CD4-positive, alpha-beta T cell (primary cell): ENCODE data around the gene NDUFA1. TPM values are rescaled to one million over a fixed set of nuclear protein-coding genes. Genes with fewer than 3 reads are reported as not detected.
"Not testable (repeated sequence)": the region's sequence is repeated elsewhere in the genome, so short reads cannot be mapped to it uniquely, and the experiment has no call there.

Source experiments
- ATAC-seq: fragments of 200-7000 bp; cut with Tn5 transposase; one replicate; pipeline ENCODE4 v1.10.0; 2022; ENCODE audit warnings: mild to moderate bottlenecking; ENCODE audit not compliant: poor library complexity
- CTCF ChIA-PET: fragments of 350-600 bp; sonication (Branson Sonifier 250); formaldehyde crosslinking; loops from one replicate; lab custom pipeline; 2021; ENCODE audit warnings: antibody characterized with exemption, inconsistent platforms; lab: Charles Lee
- POLR2A ChIA-PET: fragments of 350-600 bp; sonication (Branson Sonifier 250); formaldehyde crosslinking; loops from one replicate; lab custom pipeline; 2021; ENCODE audit warnings: antibody characterized with exemption, inconsistent platforms; lab: Charles Lee
- DNase-seq, 14 experiments: peaks; one replicate each; pipeline ENCODE4 v3.0.0-alpha.2; 2013 to 2020; ENCODE audit warnings: mixed read lengths in 2 of 14
- H3K27ac ChIP-seq, 2 donors: one replicate each; pipeline versions ENCODE4 v1.5.1 to v1.7.0; 2013; ENCODE audit warnings: low read length in 2 of 2, low read depth in 1 of 2, mild to moderate bottlenecking in 1 of 2
- H3K27me3 ChIP-seq, 2 experiments: 1 replicate in 1 of 2; 2 replicates in 1 of 2; pipeline versions ENCODE4 v1.6.1 to v1.7.0; 2013; ENCODE audit warnings: low read length in 2 of 2, control low read depth in 1 of 2, mild to moderate bottlenecking in 1 of 2, moderate library complexity in 1 of 2; ENCODE audit not compliant: insufficient read depth in 2 of 2, control insufficient read depth in 1 of 2
- H3K36me3 ChIP-seq: one replicate; pipeline ENCODE4 v1.6.1; 2013; ENCODE audit warnings: low read length, control low read depth; ENCODE audit not compliant: insufficient read depth
- H3K4me1 ChIP-seq: one replicate; pipeline ENCODE4 v1.6.1; 2013; ENCODE audit warnings: low read length, control low read depth; ENCODE audit not compliant: insufficient read depth
- H3K4me3 ChIP-seq: one replicate; pipeline ENCODE4 v1.5.1; 2013; ENCODE audit warnings: mild to moderate bottlenecking, low read length, moderate library complexity
- H3K9me3 ChIP-seq, 2 experiments: 1 replicate in 1 of 2; 2 replicates in 1 of 2; pipeline versions ENCODE4 v1.6.1 to v1.7.0; 2013; ENCODE audit warnings: low read length in 2 of 2, mild to moderate bottlenecking in 2 of 2, control low read depth in 1 of 2, moderate library complexity in 1 of 2; ENCODE audit not compliant: control insufficient read depth in 1 of 2, insufficient read depth in 1 of 2
- H3K27ac Mint-ChIP-seq: one replicate; pipeline ENCODE4 v1.8.0; 2020; ENCODE audit warnings: mixed read lengths
- H3K27me3 Mint-ChIP-seq: one replicate; pipeline ENCODE4 v1.8.0; 2021; ENCODE audit warnings: mixed read lengths
- H3K36me3 Mint-ChIP-seq: one replicate; pipeline ENCODE4 v1.8.0; 2021; ENCODE audit warnings: low read depth, mixed read lengths
- H3K4me1 Mint-ChIP-seq: one replicate; pipeline ENCODE4 v1.8.0; 2021; ENCODE audit warnings: low read depth, mixed read lengths
- H3K4me3 Mint-ChIP-seq: one replicate; pipeline ENCODE4 v1.8.0; 2020; ENCODE audit warnings: mild to moderate bottlenecking, mixed read lengths
- H3K9me3 Mint-ChIP-seq: one replicate; pipeline ENCODE4 v1.8.0; 2020; ENCODE audit warnings: mixed read lengths
- intact Hi-C, 2 experiments: fragments of 100-400 bp; cut with DNase I in 1 of 2; cut with micrococcal nuclease in 1 of 2; formaldehyde crosslinking; loops; one replicate each; pipeline versions ENCODE4 v1.15.1 to v1.9.0; 2023 to 2025; cut with DNase I, micrococcal nuclease
- total RNA-seq, 174 experiments: library from RNA in 2 of 174; stranded (reverse) in 2 of 174; gene quantifications; one replicate each; pipeline ENCODE4 v1.2.3 and lab custom pipeline; 2021 to 2026
- TF ChIP-seq, protein P1 (sequence below): fragments of 200-600 bp; IDR thresholded peaks from one replicate; pipeline ENCODE4 v1.8.0; 2022; ENCODE audit warnings: antibody characterized with exemption, mild to moderate bottlenecking

The NDUFA1 gene
- total RNA-seq, 2 experiments from 2014 or later: 45.4 to 46.2 TPM

DNA sequence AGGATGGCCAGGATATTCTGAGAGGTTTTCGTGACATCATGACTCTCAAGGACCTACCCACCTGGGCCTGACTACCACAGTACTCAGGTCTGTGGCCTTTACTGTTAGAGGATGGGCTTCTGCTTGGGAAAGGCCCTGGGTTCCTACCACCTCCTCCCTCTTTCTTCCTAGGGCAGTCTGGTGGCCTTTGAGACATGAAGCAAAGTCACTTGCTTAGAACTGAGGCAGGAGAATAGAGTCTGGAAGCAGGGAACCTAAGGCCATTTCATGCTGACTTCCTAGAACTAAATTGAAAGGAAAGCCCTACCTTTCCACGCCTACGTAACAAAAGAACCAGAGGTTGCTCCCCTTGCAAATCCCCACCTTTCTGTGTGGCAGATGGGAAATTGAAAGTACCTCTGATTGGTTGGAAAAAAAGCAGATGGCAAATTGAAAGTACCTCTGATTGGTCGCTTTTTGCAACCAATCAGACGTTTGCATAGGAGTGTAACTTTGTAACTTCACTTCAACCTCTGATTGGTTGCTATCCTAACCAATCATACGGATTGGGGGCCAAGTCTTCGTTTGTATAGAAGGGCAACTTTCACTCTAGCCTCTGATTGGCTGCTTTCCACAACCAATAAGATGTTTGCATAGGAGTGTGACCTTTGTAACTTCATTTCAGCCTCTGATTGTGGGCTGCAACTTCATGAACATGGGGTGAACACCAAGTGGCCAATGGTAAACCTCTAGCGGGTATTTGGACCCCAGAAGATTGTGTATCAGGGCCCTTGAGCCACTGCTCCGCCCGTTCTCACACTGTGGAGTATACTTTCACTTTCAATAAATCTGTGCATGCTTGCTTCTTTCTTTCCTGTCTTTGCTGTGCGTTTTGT lies 14.2 kb downstream of the NDUFA1 start:
- peaks cover 8% of the 10 kb centered on the region for H3K4me1 Mint-ChIP-seq
- ChIA-PET POLR2A (no interaction called here), CTCF (no interaction called here)
- Histone ChIP-seq H3K9me3 (no peaks in the 10 kb centered on the region), H3K4me1 (peaks cover 18% of the 10 kb centered on the region), H3K27ac (no peak overlapping the region), H3K36me3 (no peaks in the 10 kb centered on the region), H3K27me3 (no peaks in the 10 kb centered on the region), H3K4me3 (peak overlapping the region; percentile 34)
- peak overlapping the region; percentile 58 for H3K4me3 Mint-ChIP-seq
- intact Hi-C loops: loop anchor here in 1 of 2 experiments (2.0 kb wide), 1 partner anchor 15 kb away; the partner anchor contains the start of genes NDUFA1 and RNF113A
- no peaks in the 10 kb centered on the region for H3K27me3 Mint-ChIP-seq
- ATAC-seq (peak; percentile 53), DNase-seq (peak in 3 of 14 experiments; percentile 48 to 71 (median 69))
- TF ChIP-seq, protein P1, sequence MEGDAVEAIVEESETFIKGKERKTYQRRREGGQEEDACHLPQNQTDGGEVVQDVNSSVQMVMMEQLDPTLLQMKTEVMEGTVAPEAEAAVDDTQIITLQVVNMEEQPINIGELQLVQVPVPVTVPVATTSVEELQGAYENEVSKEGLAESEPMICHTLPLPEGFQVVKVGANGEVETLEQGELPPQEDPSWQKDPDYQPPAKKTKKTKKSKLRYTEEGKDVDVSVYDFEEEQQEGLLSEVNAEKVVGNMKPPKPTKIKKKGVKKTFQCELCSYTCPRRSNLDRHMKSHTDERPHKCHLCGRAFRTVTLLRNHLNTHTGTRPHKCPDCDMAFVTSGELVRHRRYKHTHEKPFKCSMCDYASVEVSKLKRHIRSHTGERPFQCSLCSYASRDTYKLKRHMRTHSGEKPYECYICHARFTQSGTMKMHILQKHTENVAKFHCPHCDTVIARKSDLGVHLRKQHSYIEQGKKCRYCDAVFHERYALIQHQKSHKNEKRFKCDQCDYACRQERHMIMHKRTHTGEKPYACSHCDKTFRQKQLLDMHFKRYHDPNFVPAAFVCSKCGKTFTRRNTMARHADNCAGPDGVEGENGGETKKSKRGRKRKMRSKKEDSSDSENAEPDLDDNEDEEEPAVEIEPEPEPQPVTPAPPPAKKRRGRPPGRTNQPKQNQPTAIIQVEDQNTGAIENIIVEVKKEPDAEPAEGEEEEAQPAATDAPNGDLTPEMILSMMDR: no peak
- H3K27ac Mint-ChIP-seq: no peak overlapping the region
- H3K36me3 Mint-ChIP-seq: peaks cover 2% of the 10 kb centered on the region
- no peaks in the 10 kb centered on the region for H3K9me3 Mint-ChIP-seq

DNA sequence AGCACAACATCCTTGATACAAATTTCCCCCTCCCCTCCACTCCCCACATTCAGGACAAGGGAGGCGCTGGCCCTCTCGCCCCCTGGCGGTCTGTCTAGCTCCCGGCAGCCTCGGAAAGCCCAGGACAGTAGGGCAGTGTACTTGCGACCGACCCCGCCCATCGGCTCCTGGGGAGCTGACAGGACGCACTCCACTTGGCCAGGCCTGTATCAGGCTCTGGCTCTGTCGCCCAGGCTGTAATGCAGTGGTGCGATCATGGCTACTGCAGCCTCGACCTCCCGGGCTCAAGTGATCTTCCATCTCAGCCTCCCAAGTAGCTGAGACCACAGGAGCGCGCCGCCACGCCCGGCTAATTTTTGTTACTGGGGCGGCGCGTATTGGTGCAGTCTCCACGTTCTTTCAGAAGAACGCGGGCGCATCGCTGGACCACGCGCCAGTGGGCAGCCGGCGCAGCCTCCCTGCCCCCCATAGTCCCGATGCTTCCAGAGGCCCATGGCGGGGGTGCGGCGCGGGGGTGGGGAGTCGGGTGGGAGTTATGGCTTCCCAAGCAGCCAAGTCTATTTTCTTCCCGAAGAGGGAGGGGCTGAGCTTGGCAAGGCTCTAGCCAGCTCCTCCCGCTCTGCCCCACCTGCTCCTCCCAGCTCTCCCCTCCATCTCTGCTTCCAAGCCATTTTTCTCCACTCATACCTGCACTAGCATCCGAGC lies 16.2 kb downstream of the NDUFA1 start:
- peaks cover 5% of the 10 kb centered on the region for H3K4me1 Mint-ChIP-seq
- TF ChIP-seq, protein P1: peak; percentile 30
- peak; percentile 82 for ATAC-seq
- H3K4me1 ChIP-seq: peaks cover 18% of the 10 kb centered on the region
- H3K9me3 Mint-ChIP-seq: no peaks in the 10 kb centered on the region
- peak; percentile 19 to 78 (median 40) for DNase-seq
- H3K36me3 ChIP-seq: no peaks in the 10 kb centered on the region
- peak overlapping the region; percentile 60 for H3K4me3 Mint-ChIP-seq
- no peaks in the 10 kb centered on the region for H3K27me3 Mint-ChIP-seq
- ChIA-PET POLR2A (interaction anchor here (0.8 to 1.4 kb wide), 3 partner anchors 14 to 96 kb away, joined by 3 to 4 read pairs (median 4); partner anchors contain the start of gene RPL39), CTCF (interaction anchor here (0.6 to 2.0 kb wide), 8 partner anchors 9 to 405 kb away, joined by 3 to 9 read pairs (median 4); partner anchors contain the start of gene RPL39)
- no peak overlapping the region for H3K27ac ChIP-seq
- H3K27ac Mint-ChIP-seq: no peak overlapping the region
- intact Hi-C loops: loop anchor here in 1 of 2 experiments (2.0 kb wide), 1 partner anchor 17 kb away; the partner anchor contains the start of genes NDUFA1 and RNF113A
- H3K36me3 Mint-ChIP-seq: no peaks in the 10 kb centered on the region
- peak overlapping the region; percentile 45 for H3K4me3 ChIP-seq
- H3K27me3 ChIP-seq: no peaks in the 10 kb centered on the region
- no peaks in the 10 kb centered on the region for H3K9me3 ChIP-seq

DNA sequence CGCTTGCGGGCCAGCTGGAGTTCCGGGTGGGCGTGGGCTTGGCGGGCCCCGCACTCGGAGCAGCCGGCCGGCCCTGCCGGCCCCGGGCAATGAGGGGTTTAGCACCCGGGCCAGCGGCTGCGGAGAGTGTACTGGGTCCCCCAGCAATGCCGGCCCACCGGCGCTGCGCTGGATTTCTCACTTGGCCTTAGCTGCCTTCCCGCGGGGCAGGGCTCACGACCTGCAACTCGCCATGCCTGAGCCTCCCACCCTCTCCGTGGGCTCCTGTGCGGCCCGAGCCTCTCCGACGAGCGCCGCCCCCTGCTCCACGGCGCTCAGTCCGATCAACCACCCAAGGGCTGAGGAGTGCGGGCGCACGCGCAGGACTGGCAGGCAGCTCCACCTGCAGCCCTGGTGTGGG lies 19.0 kb downstream of the NDUFA1 start:
- H3K4me1 Mint-ChIP-seq, H3K4me3 ChIP-seq, H3K4me3 Mint-ChIP-seq, H3K9me3 ChIP-seq, ATAC-seq, DNase-seq, H3K36me3 ChIP-seq, H3K27ac Mint-ChIP-seq, POLR2A ChIA-PET, H3K36me3 Mint-ChIP-seq, H3K27me3 Mint-ChIP-seq, H3K9me3 Mint-ChIP-seq, intact Hi-C loops, H3K27ac ChIP-seq, H3K27me3 ChIP-seq, CTCF ChIA-PET: not testable (repeated sequence)
- peaks cover 18% of the 10 kb centered on the region for H3K4me1 ChIP-seq

DNA sequence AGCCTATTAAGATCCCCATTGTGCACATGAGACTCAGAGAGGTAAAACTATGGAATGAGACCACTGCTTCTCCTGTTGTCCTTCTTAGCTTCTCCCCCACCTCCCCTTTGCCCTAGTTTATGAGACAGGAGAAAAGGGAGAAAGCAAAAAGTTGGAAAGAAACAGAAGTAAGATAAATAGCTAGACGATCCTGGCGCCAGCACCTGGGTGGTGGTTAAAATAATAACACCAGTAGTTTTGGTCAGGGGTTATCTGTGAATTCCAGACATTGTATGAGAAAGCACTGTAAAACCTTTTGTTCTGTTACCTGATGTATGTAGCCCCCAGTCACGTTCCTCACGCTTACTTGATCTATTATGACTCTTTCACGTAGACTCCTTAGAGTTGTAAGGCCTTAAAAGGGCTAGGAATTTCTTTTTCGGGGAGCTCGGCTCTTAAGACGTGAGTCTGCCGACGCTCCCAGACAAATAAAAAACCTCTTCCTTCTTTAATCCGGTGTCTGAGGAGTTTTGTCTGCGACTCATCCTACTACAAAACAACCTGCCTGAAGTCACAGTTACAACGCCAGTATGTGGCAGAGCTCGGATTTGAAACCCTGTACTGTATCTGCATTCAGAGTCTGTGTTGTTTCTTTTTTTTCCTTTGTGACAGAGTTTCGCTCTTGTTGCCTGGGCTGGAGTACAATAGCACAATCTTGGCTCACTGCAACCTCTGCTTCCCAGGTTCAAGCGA lies 20.5 kb downstream of the NDUFA1 start:
- H3K9me3 ChIP-seq, H3K27me3 Mint-ChIP-seq, ATAC-seq, POLR2A ChIA-PET, H3K4me1 Mint-ChIP-seq, intact Hi-C loops, H3K4me3 Mint-ChIP-seq, DNase-seq, H3K4me3 ChIP-seq, H3K4me1 ChIP-seq, CTCF ChIA-PET, H3K27ac ChIP-seq, H3K27ac Mint-ChIP-seq, H3K36me3 ChIP-seq, H3K9me3 Mint-ChIP-seq, H3K36me3 Mint-ChIP-seq, H3K27me3 ChIP-seq: not testable (repeated sequence)
